K562 (cell line): ENCODE results near the gene DCAF8. TPM values are rescaled to one million over a fixed set of nuclear protein-coding genes. Genes with fewer than 3 reads are reported as not detected.

ENCODE experiments used
- ATAC-seq: fragments of 200-7000 bp; cut with Tn5 transposase; 3 replicates; pipeline ENCODE4 v1.9.1; 2020; ENCODE audit warnings: moderate library complexity
- BruUV-seq: library from RNA; stranded (reverse); fragments of 400-500 nt; replicated peaks from 2 replicates; lab custom pipeline; 2021; lab: Mats Ljungman, UMichigan
- CTCF ChIA-PET: fragments of 300-600 bp; formaldehyde crosslinking; extraction: SDS; loops from one replicate; lab custom pipeline; 2021; ENCODE audit warnings: low intra/inter-chr PET ratio; lab: Yijun Ruan, JAX
- POLR2A ChIA-PET: fragments of 300-600, 350-650 bp; sonication (Branson Sonifier 250); formaldehyde crosslinking; extraction: SDS; loops from one replicate; lab custom pipeline; 2021; ENCODE audit warnings: antibody characterized with exemption, inconsistent platforms; lab: Yijun Ruan, JAX
- DNase-seq, 4 experiments: peaks; one replicate each; pipeline versions ENCODE4 v3.0.0 to v3.0.0-alpha.2; 2011 to 2018; ENCODE audit warnings: low spot score in 3 of 4, mixed read lengths in 3 of 4; ENCODE audit errors: extremely low read depth in 1 of 4
- FAIRE-seq: peaks from 2 replicates; lab custom pipeline; 2011; peaks lifted over from hg19 to GRCh38; lab: Jason Lieb, UNC
- H2AFZ ChIP-seq: 2 replicates; pipeline ENCODE4 v1.6.0; 2011; ENCODE audit warnings: low read depth, low read length, control low read depth, inconsistent platforms
- H3K27ac ChIP-seq: fragments of 200-600 bp; 3 replicates; pipeline ENCODE4 v1.8.0; 2011; ENCODE audit warnings: low read depth, mild to moderate bottlenecking, control low read depth, inconsistent platforms, low read length, moderate library complexity, mixed read lengths; ENCODE audit errors: extremely low read depth
- H3K27me3 ChIP-seq, 2 experiments: fragments of 300-600 bp in 1 of 2; 2 replicates in 1 of 2; 3 replicates in 1 of 2; pipeline versions ENCODE4 v1.6.0 to v1.8.0; 2011; ENCODE audit warnings: inconsistent platforms in 2 of 2, low read length in 2 of 2, mild to moderate bottlenecking in 1 of 2, mixed read lengths in 1 of 2, moderate library complexity in 1 of 2; ENCODE audit not compliant: control insufficient read depth in 2 of 2, insufficient read depth in 2 of 2
- H3K36me3 ChIP-seq: fragments of 300-600 bp; 3 replicates; pipeline ENCODE4 v1.8.0; 2011; ENCODE audit warnings: mild to moderate bottlenecking, low read length, inconsistent platforms; ENCODE audit not compliant: control insufficient read depth, insufficient read depth
- H3K4me1 ChIP-seq, 2 experiments: fragments of 200-600 bp in 1 of 2; replicated peaks in 1 of 2; 2 replicates in 1 of 2; 3 replicates in 1 of 2; pipeline versions ENCODE4 v1.5.1 to v1.8.0; 2011; ENCODE audit warnings: inconsistent platforms in 2 of 2, low read length in 2 of 2, mild to moderate bottlenecking in 1 of 2, mixed read lengths in 1 of 2, moderate library complexity in 1 of 2; ENCODE audit not compliant: control insufficient read depth in 2 of 2, insufficient read depth in 2 of 2
- H3K4me2 ChIP-seq: 2 replicates; pipeline ENCODE4 v1.6.1; 2011; ENCODE audit warnings: low read length, control low read depth, inconsistent platforms, mixed read lengths; ENCODE audit not compliant: insufficient read depth
- H3K4me3 ChIP-seq: fragments of 200-600 bp; sonication (generic), shearing (Covaris generic); 2 replicates; pipeline ENCODE4 v1.5.1; 2016; ENCODE audit warnings: control low read depth, inconsistent platforms
- H3K79me2 ChIP-seq: fragments of 200-600 bp; 3 replicates; pipeline ENCODE4 v1.8.0; 2011; ENCODE audit warnings: low read length, inconsistent platforms; ENCODE audit not compliant: control insufficient read depth, insufficient read depth
- H3K9ac ChIP-seq, 2 experiments: 2 replicates each; pipeline versions ENCODE4 v1.6.0 to v1.6.1; 2011; ENCODE audit warnings: low read depth in 2 of 2, low read length in 2 of 2, control low read depth in 1 of 2, inconsistent platforms in 1 of 2, mild to moderate bottlenecking in 1 of 2, mixed read lengths in 1 of 2; ENCODE audit not compliant: insufficient read depth in 1 of 2
- H3K9me1 ChIP-seq: one replicate; pipeline ENCODE4 v1.6.0; 2011; ENCODE audit warnings: inconsistent platforms, mild to moderate bottlenecking, low read length, moderate library complexity; ENCODE audit not compliant: control insufficient read depth, insufficient read depth
- H3K9me3 ChIP-seq: replicated peaks from 2 replicates; pipeline ENCODE4 v1.5.1; 2011; ENCODE audit warnings: low read depth, low read length, inconsistent platforms; ENCODE audit not compliant: control insufficient read depth, insufficient read depth
- H4K20me1 ChIP-seq: replicated peaks from 2 replicates; pipeline ENCODE4 v1.6.1; 2011; ENCODE audit warnings: low read length, inconsistent platforms, mixed read lengths; ENCODE audit not compliant: control insufficient read depth, insufficient read depth
- CREB3L1 ChIP-seq: fragments of 450-650 bp; IDR thresholded peaks from 2 replicates; pipeline ENCODE4 v1.6.1; 2014; ENCODE audit warnings: low read depth, mild to moderate bottlenecking, moderate library complexity, borderline replicate concordance
- FOXJ2 ChIP-seq: fragments of 200-800 bp; sonication (Bioruptor generic); IDR thresholded peaks from 2 replicates; pipeline ENCODE4 v1.6.1; 2016; ENCODE audit warnings: missing genetic modification characterization, missing compliant biosample characterization
- NRF1 ChIP-seq, 2 experiments: fragments of 450-650 bp; IDR thresholded peaks in 1 of 2; conservative IDR thresholded peaks in 1 of 2; 2 replicates each; pipeline ENCODE4 v1.6.1; 2014; ENCODE audit warnings: mild to moderate bottlenecking in 2 of 2
- POLR2AphosphoS5 ChIP-seq: IDR thresholded peaks from 2 replicates; pipeline ENCODE4 v1.6.1; 2011; ENCODE audit warnings: mild to moderate bottlenecking, low read depth, low read length, moderate library complexity; ENCODE audit not compliant: control insufficient read depth, insufficient read depth
- POLR2G ChIP-seq: fragments of 200-400 bp; formaldehyde crosslinking; IDR thresholded peaks from 2 replicates; pipeline ENCODE4 v1.6.1; 2017; ENCODE audit warnings: low read depth, mild to moderate bottlenecking, antibody characterized with exemption, low read length, moderate library complexity
- RBM34 ChIP-seq: fragments of 200-400 bp; formaldehyde crosslinking; IDR thresholded peaks from 2 replicates; pipeline ENCODE4 v1.6.1; 2018; ENCODE audit warnings: low read length, borderline replicate concordance; ENCODE audit not compliant: insufficient read depth
- SREBF1 ChIP-seq: fragments of 150-350 bp; IDR thresholded peaks from 2 replicates; pipeline ENCODE4 v1.6.1; 2014; ENCODE audit warnings: antibody characterized with exemption, low read depth, low read length, borderline replicate concordance
- WGBS: fragments of 100-300 bp; shearing (Covaris generic); methylation state at CpG from one replicate; pipeline ENCODE4 v1.1.6; 2016; ENCODE audit warnings: low coverage, mixed read lengths; ENCODE audit not compliant: insufficient coverage; ENCODE audit errors: missing lambda C conversion rate; 5-methylcytosine and 5-hydroxymethylcytosine counted together
- in situ Hi-C: fragments of 300-500 bp; cut with MboI; formaldehyde crosslinking; loops from 4 replicates; pipeline ENCODE4 v1.15.0; 2018; ENCODE audit warnings: inconsistent platforms, mixed read lengths
- intact Hi-C: fragments of 100-400 bp; cut with micrococcal nuclease; formaldehyde crosslinking; loops from 2 replicates; pipeline ENCODE4 v1.14.2; 2022
- polyA plus RNA-seq, 8 experiments: library from polyadenylated mRNA; depleted of rRNA in 4 of 8; stranded (reverse) in 5 of 8; unstranded in 3 of 8; fragments of >200 nt; fragmentation: Nextera tagmentation in 2 of 8; fragmentation: Illumina TruSeq in 1 of 8; extraction: Ambion mirVana in 2 of 8; extraction: Trizol in 1 of 8; gene quantifications; 2 replicates each; pipeline versions ENCODE4 v1.2.1 to v1.2.3, GENCODE V29; 2011 to 2014; ENCODE audit warnings: inconsistent platforms in 1 of 8, missing spikeins in 1 of 8
- total RNA-seq, 7 experiments: library from RNA; depleted of rRNA in 6 of 7; stranded (reverse); fragments of >200 nt in 6 of 7; fragmentation: Illumina TruSeq in 2 of 7; extraction: Trizol in 2 of 7; gene quantifications; 2 replicates each; pipeline versions ENCODE4 v1.2.1 to v1.2.3, GENCODE V29; 2011 to 2021; ENCODE audit warnings: low replicate concordance in 1 of 7

Gene DCAF8
- total and polyA plus RNA-seq, 9 of the 15 experiments (the other 6 are each of a cell fraction or from before 2014, with no cell fraction given), result 11.6 to 149 (median 81.3) TPM

GRCh38 chr1:160200786-160201185 is 61.6 kb downstream of the DCAF8 start:
- FAIRE-seq (no peak), ATAC-seq (no peak), DNase-seq (no peak)
- ChIA-PET POLR2A (interaction anchor here (0.6 to 1.1 kb wide), 2 partner anchors 15 to 94 kb away, joined by 4 read pairs; no protein-coding TSS in a partner anchor), CTCF (interaction anchor here (0.7 kb wide), 1 partner anchor 36 kb away, joined by 4 read pairs; no protein-coding TSS in a partner anchor)
- Histone ChIP-seq H3K4me3 (no peak overlapping the region), H3K36me3 (no peaks in the 10 kb centered on the region), H2AFZ (no peak overlapping the region), H3K27me3 (peaks cover 0 to 4% of the 10 kb centered on the region in 2 experiments; a peak in 1 of 5 replicates), H3K9me3 (no peaks in the 10 kb centered on the region), H3K79me2 (peaks cover 5% of the 10 kb centered on the region), H4K20me1 (no peaks in the 10 kb centered on the region), H3K27ac (no peak overlapping the region), H3K4me2 (no peak overlapping the region), H3K9me1 (no peaks in the 10 kb centered on the region), H3K9ac (no peak overlapping the region), H3K4me1 (peaks cover 11 to 12% of the 10 kb centered on the region in 2 experiments)
- WGBS, result 20% methylated on average over 4 of the region's 4 CpGs
- intact Hi-C loops, result no loop called here
- no TSS peak for BruUV-seq
- in situ Hi-C loops, result no loop called here
- TF ChIP-seq POLR2AphosphoS5 (no peak), CREB3L1 (no peak), FOXJ2 (tag) (no peak), POLR2G (no peak), SREBF1 (no peak), NRF1 (conservative IDR thresholded peaks at IDR 0.05 in 1 of 2, IDR thresholded peaks at IDR 0.05 in 1 of 2) (no peak), RBM34 (no peak)
